Activated T-cell treated with anti-CD3 and anti-CD28 coated beads, Interleukin-2, amount 50 U/mL, for 1 hour (primary cell): ENCODE results near the gene ZBTB2.

Experiments
- DNase-seq: peaks from one replicate; pipeline ENCODE4 v3.0.0-alpha.2; 2020

ZBTB2 gene

GRCh38 chr6:151391471-151392413, at the start of gene ZBTB2:
TSS of gene ZBTB2 (minus strand) at chr6:151391559. CDS start at chr6:151373637, 17,922 bp downstream.
- DNase-seq: peak; percentile 74

GRCh38 chr6:151440930-151441329, 49.6 kb upstream of the ZBTB2 start:
- DNase-seq: no peak

- DNase-seq: no peak
Measured at GRCh38 chr6:151440498-151440897, 49.1 kb upstream of the ZBTB2 start.

- no peak for DNase-seq
Measured at GRCh38 chr6:151437401-151437800, 46.0 kb upstream of the ZBTB2 start.

GRCh38 chr6:151436802-151437201, 45.4 kb upstream of the ZBTB2 start:
- no peak for DNase-seq

- no peak for DNase-seq
Measured at GRCh38 chr6:151436300-151436699, 44.9 kb upstream of the ZBTB2 start.

- no peak for DNase-seq
Measured at GRCh38 chr6:151434369-151434768, 43.0 kb upstream of the ZBTB2 start.

- DNase-seq: no peak
Measured at GRCh38 chr6:151432651-151433050, 41.3 kb upstream of the ZBTB2 start.

- DNase-seq: no peak
Measured at GRCh38 chr6:151431337-151431736, 40.0 kb upstream of the ZBTB2 start.

GRCh38 chr6:151430886-151431285, 39.5 kb upstream of the ZBTB2 start:
- no peak for DNase-seq

- DNase-seq: no peak
Measured at GRCh38 chr6:151428093-151428735, 36.9 kb upstream of the ZBTB2 start.

- no peak for DNase-seq
Measured at GRCh38 chr6:151425561-151425960, 34.2 kb upstream of the ZBTB2 start.

- no peak for DNase-seq
Measured at GRCh38 chr6:151422981-151423380, 31.6 kb upstream of the ZBTB2 start.

- no peak for DNase-seq
Measured at GRCh38 chr6:151417477-151417876, 26.1 kb upstream of the ZBTB2 start.

- DNase-seq: no peak
Measured at GRCh38 chr6:151414641-151415260, 23.4 kb upstream of the ZBTB2 start.

GRCh38 chr6:151413372-151414145, 22.2 kb upstream of the ZBTB2 start:
- peak; percentile 43 for DNase-seq

GRCh38 chr6:151412909-151413308, 21.6 kb upstream of the ZBTB2 start:
- no peak for DNase-seq

GRCh38 chr6:151409679-151410078, 18.3 kb upstream of the ZBTB2 start:
- DNase-seq: no peak

- DNase-seq: no peak
Measured at GRCh38 chr6:151409260-151409659, 17.9 kb upstream of the ZBTB2 start.

GRCh38 chr6:151408858-151409257, 17.5 kb upstream of the ZBTB2 start:
- DNase-seq: no peak

GRCh38 chr6:151403919-151404308, 12.6 kb upstream of the ZBTB2 start:
- no peak for DNase-seq

GRCh38 chr6:151402228-151402627, 10.9 kb upstream of the ZBTB2 start:
- DNase-seq: no peak

GRCh38 chr6:151400473-151400872, 9.1 kb upstream of the ZBTB2 start:
- DNase-seq: no peak
